ENCODE results near the gene RARB. TPM values are rescaled to one million over a fixed set of nuclear protein-coding genes. Genes with fewer than 3 reads are reported as not detected.
A peak's percentile ranks its signal among the peaks of the same experiment; 100 is the strongest.

The RARB gene
- total RNA-seq, 1 experiment from 2014 or later: 0.24 TPM

GRCh38 chr3:25576831-25577454 is 148.9 kb downstream of the RARB start:
- Histone ChIP-seq H3K36me3 (ENCODE audit: insufficient read depth, low read length, poor library complexity, severe bottlenecking) (no peaks in the 10 kb centered on the region), H3K27me3 (replicated peaks; ENCODE audit: insufficient read depth, low read depth, low read length, poor library complexity) (no peaks in the 10 kb centered on the region), H3K4me3 (ENCODE audit: low read depth, low read length, poor library complexity, severe bottlenecking) (no peak overlapping the region), H3K27ac (ENCODE audit: low read depth, low read length, poor library complexity, severe bottlenecking) (no peak overlapping the region), H3K9me3 (ENCODE audit: low read depth, low read length, poor library complexity, severe bottlenecking) (no peaks in the 10 kb centered on the region), H3K4me1 (ENCODE audit: insufficient read depth, low read length, poor library complexity, severe bottlenecking) (peaks cover 6% of the 10 kb centered on the region)
- TF ChIP-seq CTCF (conservative IDR thresholded peaks at IDR 0.05; ENCODE audit: low read depth, low read length) (0 out of 2 replicates have a peak, but pooled peaks have one; percentile 13), EZH2 (IDR thresholded peaks at IDR 0.05; ENCODE audit: borderline replicate concordance, low read depth, low read length, poor library complexity, severe bottlenecking) (no peak)
- no peak for DNase-seq (ENCODE audit: low spot score)
- intact Hi-C loops (cut with micrococcal nuclease; ENCODE audit: unreplicated experiment): loop anchor here (10.0 kb wide), 1 partner anchor 122 kb away; no protein-coding TSS in a partner anchor
- CTCF ChIA-PET: no interaction called here
- no TSS peak for BruUV-seq (replicated peaks)
- POLR2A ChIA-PET (ENCODE audit: low non-redundant PET): no interaction called here

- BruUV-seq (replicated peaks): no TSS peak
- Histone ChIP-seq H3K27ac (ENCODE audit: low read depth, low read length, poor library complexity, severe bottlenecking) (no peak overlapping the region), H3K36me3 (ENCODE audit: insufficient read depth, low read length, poor library complexity, severe bottlenecking) (no peaks in the 10 kb centered on the region), H3K4me1 (ENCODE audit: insufficient read depth, low read length, poor library complexity, severe bottlenecking) (peaks cover 6% of the 10 kb centered on the region), H3K27me3 (replicated peaks; ENCODE audit: insufficient read depth, low read depth, low read length, poor library complexity) (no peaks in the 10 kb centered on the region), H3K9me3 (ENCODE audit: low read depth, low read length, poor library complexity, severe bottlenecking) (no peaks in the 10 kb centered on the region), H3K4me3 (ENCODE audit: low read depth, low read length, poor library complexity, severe bottlenecking) (no peak overlapping the region)
- intact Hi-C loops (cut with micrococcal nuclease; ENCODE audit: unreplicated experiment): loop anchor here (10.0 kb wide), 1 partner anchor 123 kb away; no protein-coding TSS in a partner anchor
- POLR2A ChIA-PET (ENCODE audit: low non-redundant PET): no interaction called here
- TF ChIP-seq EZH2 (IDR thresholded peaks at IDR 0.05; ENCODE audit: borderline replicate concordance, low read depth, low read length, poor library complexity, severe bottlenecking) (no peak), CTCF (conservative IDR thresholded peaks at IDR 0.05; ENCODE audit: low read depth, low read length) (no peak)
- DNase-seq (ENCODE audit: low spot score): no peak
- CTCF ChIA-PET: no interaction called here
These were observed 150.0 kb downstream of the RARB start for GRCh38 chr3:25578059-25578458.

- H3K27me3 ChIP-seq (replicated peaks; ENCODE audit: insufficient read depth, low read depth, low read length, poor library complexity): no peaks in the 10 kb centered on the region
- no peaks in the 10 kb centered on the region for H3K4me1 ChIP-seq (ENCODE audit: insufficient read depth, low read length, poor library complexity, severe bottlenecking)
- ChIA-PET CTCF (no interaction called here), POLR2A (ENCODE audit: low non-redundant PET) (no interaction called here)
- no peak for DNase-seq (ENCODE audit: low spot score)
- no peak overlapping the region for H3K27ac ChIP-seq (ENCODE audit: low read depth, low read length, poor library complexity, severe bottlenecking)
- no peaks in the 10 kb centered on the region for H3K36me3 ChIP-seq (ENCODE audit: insufficient read depth, low read length, poor library complexity, severe bottlenecking)
- intact Hi-C loops (cut with micrococcal nuclease; ENCODE audit: unreplicated experiment): no loop called here
- TF ChIP-seq CTCF (conservative IDR thresholded peaks at IDR 0.05; ENCODE audit: low read depth, low read length) (no peak), EZH2 (IDR thresholded peaks at IDR 0.05; ENCODE audit: borderline replicate concordance, low read depth, low read length, poor library complexity, severe bottlenecking) (no peak)
- no peak overlapping the region for H3K4me3 ChIP-seq (ENCODE audit: low read depth, low read length, poor library complexity, severe bottlenecking)
- H3K9me3 ChIP-seq (ENCODE audit: low read depth, low read length, poor library complexity, severe bottlenecking): no peaks in the 10 kb centered on the region
- BruUV-seq (replicated peaks): no TSS peak
These were observed 152.5 kb downstream of the RARB start for GRCh38 chr3:25580534-25580933.
